ENCODE results near the gene PARD6G.

Gene PARD6G

GRCh38 chr18:80189531-80189865 lies 57.8 kb downstream of the PARD6G start:
- DNase-seq = no peak

GRCh38 chr18:80188643-80189530 lies 58.4 kb downstream of the PARD6G start:
- DNase-seq = no peak

GRCh38 chr18:80187956-80188642 lies 59.2 kb downstream of the PARD6G start:
- DNase-seq = no peak

- no peak for DNase-seq
Measured at GRCh38 chr18:80185545-80185944, 61.8 kb downstream of the PARD6G start.

GRCh38 chr18:80184243-80184772 lies 63.0 kb downstream of the PARD6G start:
- DNase-seq = no peak

- no peak for DNase-seq
Measured at GRCh38 chr18:80183273-80184050, 63.9 kb downstream of the PARD6G start.

- DNase-seq = no peak
Measured at GRCh38 chr18:80182855-80183254, 64.5 kb downstream of the PARD6G start.

GRCh38 chr18:80181642-80182461 lies 65.5 kb downstream of the PARD6G start:
- no peak for DNase-seq

- no peak for DNase-seq
Measured at GRCh38 chr18:80180778-80181564, 66.3 kb downstream of the PARD6G start.

- DNase-seq = no peak
Measured at GRCh38 chr18:80179857-80180558, 67.3 kb downstream of the PARD6G start.

GRCh38 chr18:80178935-80179818 lies 68.1 kb downstream of the PARD6G start:
- DNase-seq = no peak

GRCh38 chr18:80177128-80177527 lies 70.2 kb downstream of the PARD6G start:
- no peak for DNase-seq

- no peak for DNase-seq
Measured at GRCh38 chr18:80176334-80177073, 70.8 kb downstream of the PARD6G start.

GRCh38 chr18:80175451-80176204 lies 71.7 kb downstream of the PARD6G start:
- no peak for DNase-seq

GRCh38 chr18:80173060-80173459 lies 74.3 kb downstream of the PARD6G start:
- DNase-seq = no peak

GRCh38 chr18:80172056-80172455 lies 75.3 kb downstream of the PARD6G start:
- no peak for DNase-seq

GRCh38 chr18:80171054-80171872 lies 76.1 kb downstream of the PARD6G start:
- no peak for DNase-seq
